Psoas muscle (tissue), 8 donors: ENCODE measurements around the gene RAD51C. TPM values are rescaled to one million over a fixed set of nuclear protein-coding genes. Genes with fewer than 3 reads are reported as not detected.

Experiments
- ATAC-seq, 4 donors: fragments of 200-7000 bp; cut with Tn5 transposase; one replicate each; pipeline ENCODE4 v1.9.1; 2020; ENCODE audit warnings: moderate library complexity in 3 of 4, mild to moderate bottlenecking in 2 of 4
- DNase-seq, 2 donors: peaks; one replicate each; pipeline ENCODE4 v3.0.0-alpha.2; 2020
- H3K27ac ChIP-seq: fragments of 200-600 bp; one replicate; pipeline ENCODE4 v1.8.0; 2022
- H3K27me3 ChIP-seq, 3 donors: fragments of 200-600 bp in 1 of 3; one replicate each; pipeline versions ENCODE4 v1.6.1 to v1.8.0; 2013 to 2022; ENCODE audit warnings: low read length in 2 of 3, mild to moderate bottlenecking in 2 of 3, moderate library complexity in 1 of 3; ENCODE audit not compliant: insufficient read depth in 3 of 3
- H3K36me3 ChIP-seq, 2 donors: fragments of 200-600 bp in 1 of 2; one replicate each; pipeline versions ENCODE4 v1.6.1 to v1.8.0; 2013 to 2022; ENCODE audit warnings: low read depth in 1 of 2, mild to moderate bottlenecking in 1 of 2, moderate library complexity in 1 of 2; ENCODE audit not compliant: insufficient read depth in 1 of 2
- H3K4me1 ChIP-seq: fragments of 200-600 bp; one replicate; pipeline ENCODE4 v1.8.0; 2022
- H3K4me3 ChIP-seq: fragments of 200-600 bp; one replicate; pipeline ENCODE4 v1.8.0; 2022; ENCODE audit warnings: mild to moderate bottlenecking
- H3K9me3 ChIP-seq: fragments of 200-600 bp; one replicate; pipeline ENCODE4 v1.8.0; 2022
- CTCF ChIP-seq: fragments of 200-600 bp; IDR thresholded peaks from one replicate; pipeline ENCODE4 v1.8.0; 2022; ENCODE audit warnings: antibody characterized with exemption
- WGBS, 3 donors: extraction: QIAGEN DNeasy Blood & Tissue Kit; methylation state at CpG; one replicate each; pipeline versions ENCODE4 v1.1.6 to v1.1.7; 2013; 5-methylcytosine and 5-hydroxymethylcytosine counted together
- intact Hi-C, 2 donors: fragments of 100-400 bp; cut with DNase I; formaldehyde crosslinking; loops; one replicate each; pipeline versions ENCODE4 v1.11.0 to v1.14.2; 2022
- polyA plus RNA-seq, 3 donors: library from polyadenylated mRNA; stranded (reverse); fragments of 200-250 nt; gene quantifications; one replicate each; pipeline ENCODE4 v1.2.3, GENCODE V29; 2013
- total RNA-seq, 4 donors: library from RNA; stranded (reverse); fragmentation: NEBNext Ultra II Directional in 2 of 4; extraction: Animal tissue kit (Norgen Biotek cat#: 25700) in 2 of 4; gene quantifications; one replicate each; pipeline versions ENCODE4 v1.2.1 to v1.2.4, GENCODE V29; 2021 to 2023
- donor health status: healthy with polysubstance abuse.
- donor health status: DM: no; HTN: no; CAD: no; lungs with moderate emphysema.
- donor health status: Bipolar disorder and iron deficiency.
- donor health status: healthy.
- donor health status: DM: yes; HTN: yes; CAD: no.
- donor health status: DM: no; HTN: no; CAD: no.
- donor health status: DM: no; HTN: no; CAD: no.
- donor health status: DM: yes; HTN: yes; CAD: no.

RAD51C gene
- total and polyA plus RNA-seq, 7 donors: 11.0 to 23.2 (median 16.9) TPM

GRCh38 chr17:58755269-58755576, 62.8 kb downstream of the RAD51C start:
- 34 to 44% (median 40%) methylated on average over 2 of the region's 2 CpGs for WGBS, 3 donors
- Histone ChIP-seq H3K9me3 (no peaks in the 10 kb centered on the region), H3K36me3 (no peaks in the 10 kb centered on the region), H3K4me3 (peak overlapping the region; percentile 62), H3K27me3 (peaks cover 1 to 70% (median 19%) of the 10 kb centered on the region in 3 donors), H3K4me1 (no peaks in the 10 kb centered on the region), H3K27ac (no peak overlapping the region)
- intact Hi-C loops: no loop called here
- ATAC-seq (no peak), DNase-seq (no peak)
- no peak for TF ChIP-seq CTCF

DNA sequence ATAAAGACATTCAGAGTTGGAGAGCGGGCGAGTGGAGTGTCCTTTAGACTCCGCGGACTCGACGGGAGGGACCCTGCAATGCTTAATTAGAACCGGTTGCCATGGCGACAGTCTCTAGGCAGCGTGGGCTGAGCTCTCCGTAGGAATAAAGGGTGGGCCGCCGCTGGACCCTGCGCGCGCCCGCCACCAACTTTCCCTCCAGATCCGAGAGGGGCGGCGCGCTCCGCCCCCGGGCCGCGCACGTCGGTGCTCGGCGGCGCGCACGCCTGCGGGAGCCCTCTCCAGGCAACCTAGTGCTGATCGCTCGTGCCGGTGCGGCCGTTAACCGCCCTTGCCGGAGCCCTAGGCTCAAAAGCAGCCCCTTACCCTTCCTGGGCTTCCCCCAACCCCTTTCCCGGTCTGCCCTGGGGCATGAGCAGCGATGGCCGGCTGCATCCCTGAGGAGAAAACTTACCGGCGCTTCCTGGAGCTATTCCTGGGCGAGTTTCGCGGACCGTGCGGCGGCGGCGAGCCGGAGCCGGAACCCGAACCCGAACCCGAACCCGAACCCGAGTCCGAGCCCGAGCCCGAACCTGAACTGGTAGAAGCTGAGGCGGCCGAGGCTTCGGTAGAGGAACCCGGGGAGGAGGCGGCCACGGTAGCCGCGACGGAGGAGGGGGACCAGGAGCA, 63.3 kb downstream of the RAD51C start, which contains the start of gene PPM1E:
Gene PPM1E, plus strand, starts transcription at position 278 of the 669 bp plus-strand sequence.
- no peak within 1 kb of the TSS for H3K27ac ChIP-seq
- TF ChIP-seq CTCF: no peak
- 1% methylated on average over 64 to 71 of the region's 71 CpGs for WGBS, 3 donors
- H3K36me3 ChIP-seq: no peaks in the 10 kb centered on the region
- intact Hi-C loops: no loop called here
- ATAC-seq (peak in 1 of 4 donors; percentile 40), DNase-seq (peak; percentile 32 to 55)
- H3K4me1 ChIP-seq: no peaks in the 10 kb centered on the region
- H3K4me3 ChIP-seq: peak within 1 kb of the TSS; percentile 62
- peaks cover 6 to 75% (median 19%) of the 10 kb centered on the region in 3 donors for H3K27me3 ChIP-seq
- H3K9me3 ChIP-seq: no peaks in the 10 kb centered on the region

- Histone ChIP-seq H3K9me3 (no peaks in the 10 kb centered on the region), H3K27me3 (peaks cover 6 to 82% (median 19%) of the 10 kb centered on the region in 3 donors), H3K27ac (no peak overlapping the region), H3K36me3 (no peaks in the 10 kb centered on the region), H3K4me1 (no peaks in the 10 kb centered on the region), H3K4me3 (peak overlapping the region; percentile 62)
- TF ChIP-seq CTCF: no peak
- ATAC-seq: no peak
- WGBS, 3 donors: 1 to 2% (median 2%) methylated on average over 21 to 72 of the region's 72 CpGs
- DNase-seq: no peak
- intact Hi-C loops: no loop called here
These were observed 64.1 kb downstream of the RAD51C start for GRCh38 chr17:58756246-58757161.

- peaks cover 9 to 82% (median 19%) of the 10 kb centered on the region in 3 donors for H3K27me3 ChIP-seq
- no peak for TF ChIP-seq CTCF
- 45 to 50% (median 48%) methylated on average over 5 of the region's 5 CpGs for WGBS, 3 donors
- no peak for DNase-seq
- H3K36me3 ChIP-seq: no peaks in the 10 kb centered on the region
- H3K27ac ChIP-seq: no peak overlapping the region
- H3K4me3 ChIP-seq: peak overlapping the region; percentile 62
- no peaks in the 10 kb centered on the region for H3K9me3 ChIP-seq
- no peak for ATAC-seq
- intact Hi-C loops: no loop called here
- no peaks in the 10 kb centered on the region for H3K4me1 ChIP-seq
These were observed 64.8 kb downstream of the RAD51C start for GRCh38 chr17:58757162-58757613.
